DOHH2 (cell line): ENCODE measurements around the gene KBTBD13.

ENCODE experiments used
- H3F3A ChIP-seq: fragments of 200-600 bp; sonication (generic), shearing (Covaris generic); 2 replicates; pipeline ENCODE4 v1.6.0; 2016; ENCODE audit warnings: antibody characterized with exemption, mild to moderate bottlenecking; ENCODE audit not compliant: control insufficient read depth, insufficient read depth
- H3K27ac ChIP-seq: fragments of 200-600 bp; sonication (generic); 2 replicates; pipeline ENCODE4 v1.5.1; 2014; ENCODE audit warnings: low read depth, mild to moderate bottlenecking, low read length, moderate library complexity
- H3K27me3 ChIP-seq: fragments of 200-600 bp; sonication (generic); 2 replicates; pipeline ENCODE4 v1.6.1; 2014; ENCODE audit warnings: mild to moderate bottlenecking, low read length, mixed read lengths; ENCODE audit not compliant: control insufficient read depth
- H3K36me3 ChIP-seq: fragments of 200-600 bp; sonication (generic); 2 replicates; pipeline ENCODE4 v1.6.1; 2014; ENCODE audit warnings: mild to moderate bottlenecking, low read length, moderate library complexity, mixed read lengths; ENCODE audit not compliant: control insufficient read depth
- H3K4me1 ChIP-seq: fragments of 200-600 bp; sonication (generic); 2 replicates; pipeline ENCODE4 v1.6.1; 2014; ENCODE audit warnings: mild to moderate bottlenecking, low read length, mixed read lengths; ENCODE audit not compliant: control insufficient read depth
- H3K4me2 ChIP-seq: fragments of 200-600 bp; sonication (generic); 2 replicates; pipeline ENCODE4 v1.6.0; 2014; ENCODE audit warnings: mild to moderate bottlenecking, low read length, moderate library complexity
- H3K4me3 ChIP-seq: fragments of 200-600 bp; sonication (generic); 2 replicates; pipeline ENCODE4 v1.5.1; 2014; ENCODE audit warnings: mild to moderate bottlenecking, low read length, mixed read lengths
- H3K79me2 ChIP-seq: fragments of 200-600 bp; sonication (generic); 2 replicates; pipeline ENCODE4 v1.6.1; 2014; ENCODE audit warnings: mild to moderate bottlenecking, low read length, mixed read lengths; ENCODE audit not compliant: control insufficient read depth
- H3K9me2 ChIP-seq: fragments of 200-600 bp; sonication (generic); replicated peaks from 2 replicates; pipeline ENCODE4 v1.6.1; 2014; ENCODE audit warnings: mild to moderate bottlenecking, low read length, mixed read lengths; ENCODE audit not compliant: control insufficient read depth
- H3K9me3 ChIP-seq: fragments of 200-600 bp; sonication (generic); 2 replicates; pipeline ENCODE4 v1.6.1; 2014; ENCODE audit warnings: antibody characterized with exemption, low read length, mixed read lengths; ENCODE audit not compliant: control insufficient read depth, insufficient read depth
- H4K20me1 ChIP-seq: fragments of 200-600 bp; sonication (generic); 2 replicates; pipeline ENCODE4 v1.6.0; 2014; ENCODE audit warnings: low read depth, mild to moderate bottlenecking, antibody characterized with exemption, low read length, moderate library complexity; ENCODE audit not compliant: control insufficient read depth, insufficient read depth
- CTCF ChIP-seq: fragments of 200-600 bp; sonication (generic); IDR thresholded peaks from one replicate; pipeline ENCODE4 v1.5.1; 2014; ENCODE audit warnings: antibody characterized with exemption, mild to moderate bottlenecking, low read depth, low read length; ENCODE audit not compliant: poor library complexity, severe bottlenecking
- EZH2phosphoT487 ChIP-seq: fragments of 200-600 bp; sonication (generic); IDR thresholded peaks from 2 replicates; pipeline ENCODE4 v1.6.1; 2017; ENCODE audit warnings: borderline replicate concordance, mild to moderate bottlenecking, antibody characterized with exemption, low read length, moderate library complexity, mixed read lengths

Gene KBTBD13

DNA sequence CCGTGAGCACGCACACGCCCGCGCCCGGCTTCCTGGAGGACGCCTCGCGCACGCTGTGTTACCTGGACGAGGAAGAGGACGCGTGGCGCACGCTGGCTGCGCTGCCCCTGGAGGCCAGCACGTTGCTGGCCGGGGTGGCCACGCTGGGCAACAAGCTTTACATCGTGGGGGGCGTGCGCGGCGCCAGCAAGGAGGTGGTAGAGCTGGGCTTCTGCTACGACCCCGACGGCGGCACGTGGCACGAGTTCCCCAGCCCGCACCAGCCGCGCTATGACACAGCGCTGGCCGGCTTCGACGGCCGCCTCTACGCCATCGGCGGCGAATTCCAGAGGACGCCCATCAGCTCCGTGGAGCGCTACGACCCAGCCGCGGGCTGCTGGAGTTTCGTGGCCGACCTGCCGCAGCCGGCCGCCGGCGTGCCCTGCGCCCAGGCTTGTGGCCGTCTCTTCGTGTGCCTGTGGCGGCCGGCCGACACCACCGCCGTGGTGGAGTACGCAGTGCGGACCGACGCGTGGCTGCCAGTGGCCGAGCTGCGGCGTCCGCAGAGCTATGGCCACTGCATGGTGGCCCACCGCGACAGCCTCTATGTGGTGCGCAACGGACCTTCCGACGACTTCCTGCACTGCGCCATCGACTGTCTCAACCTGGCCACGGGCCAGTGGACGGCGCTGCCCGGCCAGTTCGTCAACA lies 890 bp downstream of the KBTBD13 start:
- TF ChIP-seq CTCF (no peak), EZH2phosphoT487 (no peak)
- Histone ChIP-seq H3K4me1 (peaks cover under 1% of the 10 kb centered on the region; the same call in 1 of the 2 replicates), H4K20me1 (no peaks in the 10 kb centered on the region), H3F3A (no peaks in the 10 kb centered on the region), H3K79me2 (no peaks in the 10 kb centered on the region), H3K36me3 (no peaks in the 10 kb centered on the region), H3K27ac (no peak overlapping the region), H3K27me3 (peaks cover 25% of the 10 kb centered on the region), H3K9me3 (no peaks in the 10 kb centered on the region), H3K4me2 (no peak overlapping the region), H3K9me2 (no peaks in the 10 kb centered on the region), H3K4me3 (no peak overlapping the region)

GRCh38 chr15:65077981-65078352 lies 1.4 kb downstream of the KBTBD13 start:
- no peaks in the 10 kb centered on the region for H3K9me2 ChIP-seq
- no peak overlapping the region for H3K27ac ChIP-seq
- H3K4me2 ChIP-seq: no peak overlapping the region

GRCh38 chr15:65079580-65079979 lies 3.0 kb downstream of the KBTBD13 start:
- H3K9me2 ChIP-seq: no peaks in the 10 kb centered on the region
- no peaks in the 10 kb centered on the region for H3K4me1 ChIP-seq
- no peaks in the 10 kb centered on the region for H4K20me1 ChIP-seq
- no peaks in the 10 kb centered on the region for H3K9me3 ChIP-seq
- H3F3A ChIP-seq: no peaks in the 10 kb centered on the region
- no peaks in the 10 kb centered on the region for H3K79me2 ChIP-seq
- no peaks in the 10 kb centered on the region for H3K36me3 ChIP-seq
- no peak overlapping the region for H3K4me2 ChIP-seq
- H3K4me3 ChIP-seq: no peak overlapping the region
- H3K27me3 ChIP-seq: peaks cover 45% of the 10 kb centered on the region
- H3K27ac ChIP-seq: no peak overlapping the region
- no peak for TF ChIP-seq EZH2phosphoT487
- TF ChIP-seq CTCF: no peak

More at GRCh38 chr15:65077981-65078352, 1.4 kb downstream of the KBTBD13 start:
- Histone ChIP-seq H3K36me3 (no peaks in the 10 kb centered on the region), H3K4me3 (no peak overlapping the region), H3K27me3 (peaks cover 30% of the 10 kb centered on the region), H3K4me1 (no peaks in the 10 kb centered on the region), H3F3A (no peaks in the 10 kb centered on the region), H4K20me1 (no peaks in the 10 kb centered on the region), H3K9me3 (no peaks in the 10 kb centered on the region), H3K79me2 (no peaks in the 10 kb centered on the region)
- TF ChIP-seq EZH2phosphoT487: no peak
- no peak for TF ChIP-seq CTCF
